ENCODE results near the gene SIGLEC8.

GRCh38 chr19:51466723-51467122 lies 8.5 kb upstream of the SIGLEC8 start:
- TF ChIP-seq CTCF (IDR thresholded peaks at IDR 0.05 in 2 of 3, conservative IDR thresholded peaks at IDR 0.05 in 1 of 3; ENCODE audit: control insufficient read depth in 2 of 3, extremely low read depth in 1 of 3, insufficient read depth in 1 of 3, low read depth in 3 of 3, low read length in 3 of 3) (no peak), ZZZ3 (IDR thresholded peaks at IDR 0.05; ENCODE audit: control insufficient read depth, insufficient read length, low read depth) (no peak), SMAD1 (IDR thresholded peaks at IDR 0.05; ENCODE audit: low read depth, partially characterized antibody) (no peak), RBBP5 (conservative IDR thresholded peaks at IDR 0.05) (no peak), CUX1 (IDR thresholded peaks at IDR 0.05; ENCODE audit: insufficient replicate concordance, low read depth, low read length) (no peak), YY1 (IDR thresholded peaks at IDR 0.05; ENCODE audit: low read depth, low read length) (no peak), POLR2A (IDR thresholded peaks at IDR 0.05; ENCODE audit: low read depth, low read length) (no peak), BCLAF1 (IDR thresholded peaks at IDR 0.05) (no peak), CEBPB (IDR thresholded peaks at IDR 0.05; ENCODE audit: borderline replicate concordance in 1 of 2, low read depth in 2 of 2, low read length in 2 of 2) (no peak), BCL3 (IDR thresholded peaks at IDR 0.05; ENCODE audit: borderline replicate concordance, insufficient read depth, low read depth, low read length, poor library complexity, severe bottlenecking) (no peak), EGR1 (IDR thresholded peaks at IDR 0.05; ENCODE audit: borderline replicate concordance in 1 of 2, low read depth in 2 of 2, low read length in 2 of 2) (no peak), PRDM15 (CRISPR knock-in tag; IDR thresholded peaks at IDR 0.05) (no peak), ATF3 (IDR thresholded peaks at IDR 0.05; ENCODE audit: borderline replicate concordance, extremely low read depth, low read depth, low read length) (no peak)
